ENCODE data around the gene HDAC4. TPM values are rescaled to one million over a fixed set of nuclear protein-coding genes. Genes with fewer than 3 reads are reported as not detected.

HDAC4 gene
- total RNA-seq, 1 experiment from 2014 or later: 4.5 TPM

- in situ Hi-C loops (cut with HindIII; ENCODE audit: low sequenced_read_pairs): no loop called here
- no peak for DNase-seq (ENCODE audit: low spot score)
These were observed 40.8 kb downstream of the HDAC4 start for GRCh38 chr2:239360008-239360407.

DNA sequence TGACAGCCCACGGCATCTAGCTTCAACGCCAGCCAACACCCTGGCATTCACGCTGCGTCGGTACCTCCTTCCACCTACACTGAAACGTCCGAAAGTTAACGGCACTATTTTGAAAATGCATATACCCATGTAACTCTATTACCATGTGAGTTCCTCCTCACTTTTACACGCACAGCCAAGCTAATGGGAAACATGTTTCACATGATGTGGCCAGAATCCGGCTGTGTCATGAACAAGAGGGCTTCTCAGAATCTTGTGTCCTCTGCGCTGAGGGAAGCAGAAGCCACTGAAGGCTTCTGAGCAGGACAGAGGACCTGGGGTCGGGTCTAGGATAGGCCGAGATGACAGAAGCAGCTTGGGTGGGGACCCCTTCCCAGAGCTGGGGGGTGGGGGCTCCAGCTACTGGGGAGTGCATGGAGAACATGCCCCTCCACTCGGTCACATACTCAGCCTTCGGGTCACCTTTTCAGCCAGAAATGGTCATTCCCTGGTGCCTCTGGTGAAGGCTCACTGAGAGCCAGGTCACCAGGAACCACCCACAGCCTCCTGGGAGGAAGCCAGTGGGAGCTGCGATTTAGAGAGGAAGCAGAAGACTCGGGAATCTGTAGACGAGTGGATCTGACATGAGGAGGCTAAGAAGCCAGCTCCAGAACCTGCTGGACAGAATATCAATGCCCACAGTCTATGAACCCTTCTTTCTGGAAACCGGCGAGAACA, 41.5 kb downstream of the HDAC4 start:
- DNase-seq (ENCODE audit: low spot score): no peak
- in situ Hi-C loops (cut with HindIII; ENCODE audit: low sequenced_read_pairs): no loop called here

GRCh38 chr2:239358062-239358754, 42.6 kb downstream of the HDAC4 start:
- in situ Hi-C loops (cut with HindIII; ENCODE audit: low sequenced_read_pairs): no loop called here

DNA sequence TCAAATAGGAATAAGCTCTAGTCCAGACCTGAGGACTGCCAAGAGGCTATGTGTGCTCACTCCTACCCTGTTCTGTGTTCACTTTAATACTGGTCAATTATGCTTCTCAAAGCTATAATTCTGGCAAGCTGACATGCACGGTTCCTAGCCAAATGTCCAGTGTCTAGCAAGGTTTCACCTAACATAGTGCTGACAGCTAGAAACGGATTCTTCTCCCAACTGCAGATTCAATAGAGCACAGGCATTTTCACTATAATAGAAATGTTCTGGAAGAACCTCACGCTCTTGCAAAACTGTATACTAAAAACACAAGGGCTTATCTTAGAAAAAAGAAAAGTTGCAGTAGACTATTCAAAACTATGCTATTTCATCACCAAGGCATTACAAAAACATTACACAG, 45.1 kb downstream of the HDAC4 start:
- in situ Hi-C loops (cut with HindIII; ENCODE audit: low sequenced_read_pairs): no loop called here
- no peak for DNase-seq (ENCODE audit: low spot score)

More at GRCh38 chr2:239358062-239358754, 42.6 kb downstream of the HDAC4 start:
- DNase-seq (ENCODE audit: low spot score): no peak

- in situ Hi-C loops (cut with HindIII; ENCODE audit: low sequenced_read_pairs): no loop called here
- DNase-seq (ENCODE audit: low spot score): no peak
These were observed 45.7 kb downstream of the HDAC4 start for GRCh38 chr2:239355139-239355538.

- DNase-seq (ENCODE audit: low spot score): no peak
These were observed 46.1 kb downstream of the HDAC4 start for GRCh38 chr2:239354791-239355136.

GRCh38 chr2:239354132-239354790, 46.6 kb downstream of the HDAC4 start:
- DNase-seq (ENCODE audit: low spot score): no peak
- in situ Hi-C loops (cut with HindIII; ENCODE audit: low sequenced_read_pairs): loop anchor here (5.0 kb wide), 1 partner anchor 162 kb away; no protein-coding TSS in a partner anchor

More at GRCh38 chr2:239354791-239355136, 46.1 kb downstream of the HDAC4 start:
- in situ Hi-C loops (cut with HindIII; ENCODE audit: low sequenced_read_pairs): loop anchor here (5.0 kb wide), 1 partner anchor 162 kb away; no protein-coding TSS in a partner anchor

- in situ Hi-C loops (cut with HindIII; ENCODE audit: low sequenced_read_pairs): loop anchor here (5.0 kb wide), 1 partner anchor 161 kb away; no protein-coding TSS in a partner anchor
- DNase-seq (ENCODE audit: low spot score): no peak
These were observed 47.1 kb downstream of the HDAC4 start for GRCh38 chr2:239353692-239354091.

GRCh38 chr2:239351687-239352086, 49.1 kb downstream of the HDAC4 start:
- in situ Hi-C loops (cut with HindIII; ENCODE audit: low sequenced_read_pairs): loop anchor here (5.0 kb wide), 1 partner anchor 159 kb away; no protein-coding TSS in a partner anchor
- no peak for DNase-seq (ENCODE audit: low spot score)

GRCh38 chr2:239349453-239350135, 51.2 kb downstream of the HDAC4 start:
- DNase-seq (ENCODE audit: low spot score): no peak
- in situ Hi-C loops (cut with HindIII; ENCODE audit: low sequenced_read_pairs): loop anchor here (5.0 kb wide), 1 partner anchor 157 kb away; no protein-coding TSS in a partner anchor

GRCh38 chr2:239348563-239349452, 52.0 kb downstream of the HDAC4 start:
- in situ Hi-C loops (cut with HindIII; ENCODE audit: low sequenced_read_pairs): no loop called here
- DNase-seq (ENCODE audit: low spot score): no peak

DNA sequence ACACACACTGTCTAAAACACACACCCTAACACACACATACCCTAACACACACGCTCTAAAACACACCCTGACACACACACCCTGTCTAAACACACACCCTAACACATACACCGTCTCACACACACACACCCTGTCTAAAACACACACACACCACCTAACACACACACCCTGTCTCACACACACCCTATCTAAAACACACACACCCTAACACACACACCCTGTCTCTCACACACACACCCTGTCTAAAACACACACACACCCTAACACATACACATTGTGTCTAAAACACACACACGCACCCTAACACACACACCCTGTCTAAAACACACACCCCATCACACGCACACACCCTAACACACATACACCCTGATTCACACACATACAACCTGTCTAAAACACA, 54.1 kb downstream of the HDAC4 start:
- DNase-seq (ENCODE audit: low spot score): no peak
- in situ Hi-C loops (cut with HindIII; ENCODE audit: low sequenced_read_pairs): no loop called here

GRCh38 chr2:239345251-239345650, 55.6 kb downstream of the HDAC4 start:
- in situ Hi-C loops (cut with HindIII; ENCODE audit: low sequenced_read_pairs): no loop called here
- DNase-seq (ENCODE audit: low spot score): no peak

- in situ Hi-C loops (cut with HindIII; ENCODE audit: low sequenced_read_pairs): no loop called here
- DNase-seq (ENCODE audit: low spot score): no peak
These were observed 56.0 kb downstream of the HDAC4 start for GRCh38 chr2:239344857-239345216.

- DNase-seq (ENCODE audit: low spot score): no peak
These were observed 56.6 kb downstream of the HDAC4 start for GRCh38 chr2:239343946-239344856.

DNA sequence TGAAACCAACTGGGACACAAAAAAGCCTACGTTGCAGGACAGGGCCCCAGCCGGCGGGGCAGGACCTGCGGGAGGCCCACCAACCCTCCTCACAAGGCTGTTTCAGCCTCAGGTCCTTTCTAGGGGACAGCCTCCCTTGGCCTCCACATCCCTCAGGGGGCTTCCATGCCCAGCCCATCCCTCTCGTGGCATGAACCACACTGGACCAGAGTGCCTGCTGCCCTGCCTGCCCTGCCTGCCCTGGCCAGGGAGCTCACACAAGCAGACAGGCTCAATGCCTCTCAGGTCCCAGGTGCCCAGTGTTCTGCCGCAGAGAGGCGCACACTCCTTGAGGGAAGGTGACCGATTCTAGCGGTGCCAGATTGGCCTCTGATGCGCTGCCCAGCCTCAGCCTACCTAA, 57.4 kb downstream of the HDAC4 start:
- in situ Hi-C loops (cut with HindIII; ENCODE audit: low sequenced_read_pairs): no loop called here
- DNase-seq (ENCODE audit: low spot score): no peak

More at GRCh38 chr2:239343946-239344856, 56.6 kb downstream of the HDAC4 start:
- in situ Hi-C loops (cut with HindIII; ENCODE audit: low sequenced_read_pairs): no loop called here

DNA sequence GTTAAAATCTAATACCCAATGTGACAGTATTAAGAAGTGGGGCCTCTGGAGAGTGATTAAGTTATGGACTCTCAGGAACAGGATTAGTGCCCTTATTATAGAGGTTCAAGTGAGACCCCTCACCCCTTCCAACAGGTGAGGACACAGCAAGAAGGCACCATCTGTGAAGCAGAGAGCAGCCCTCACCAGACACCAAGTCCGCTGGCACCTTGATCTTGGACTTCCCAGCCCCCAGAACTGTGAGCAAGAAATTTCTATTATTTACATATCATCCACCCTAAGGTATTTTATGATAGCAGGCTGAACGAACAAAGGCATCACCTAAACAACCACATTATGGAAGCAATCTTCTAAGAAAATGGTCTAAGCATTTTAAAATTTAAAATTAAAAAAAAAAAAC, 59.0 kb downstream of the HDAC4 start:
- DNase-seq (ENCODE audit: low spot score): no peak
- in situ Hi-C loops (cut with HindIII; ENCODE audit: low sequenced_read_pairs): no loop called here
